HepG2 (cell line): ENCODE data around the gene CD300LB. TPM values are rescaled to one million over a fixed set of nuclear protein-coding genes. Genes with fewer than 3 reads are reported as not detected.

Experiments used
- ATAC-seq: fragments of 200-7000 bp; cut with Tn5 transposase; 3 replicates; pipeline ENCODE4 v1.9.1; 2020; ENCODE audit warnings: mild to moderate bottlenecking, moderate library complexity
- BruUV-seq: library from RNA; stranded (reverse); fragments of 400-500 nt; replicated peaks from 2 replicates; lab custom pipeline; 2021; lab: Mats Ljungman, UMichigan
- CTCF ChIA-PET: fragments of 300-600 bp; formaldehyde crosslinking; extraction: SDS; loops from one replicate; lab custom pipeline; 2021; ENCODE audit warnings: low total read pairs, inconsistent platforms, low intra/inter-chr PET ratio; lab: Yijun Ruan, JAX
- POLR2A ChIA-PET: fragments of 350-600 bp; sonication (Branson Sonifier 250); formaldehyde crosslinking; loops from one replicate; lab custom pipeline; 2020; ENCODE audit warnings: antibody characterized with exemption, inconsistent platforms; lab: Yijun Ruan, JAX
- DNase-seq: peaks from one replicate; pipeline ENCODE4 v3.0.0-alpha.2; 2015; ENCODE audit warnings: low spot score
- FAIRE-seq: peaks from 3 replicates; lab custom pipeline; 2011; peaks lifted over from hg19 to GRCh38; lab: Jason Lieb, UNC
- H2AFZ ChIP-seq: one replicate; pipeline ENCODE4 v1.6.1; 2011; ENCODE audit warnings: low read length, inconsistent platforms
- H3K27ac ChIP-seq: fragments of 300-600 bp; 3 replicates; pipeline ENCODE4 v1.8.0; 2011; ENCODE audit warnings: mixed run types, mild to moderate bottlenecking, mixed read lengths, low read length, inconsistent platforms; ENCODE audit not compliant: insufficient read depth; ENCODE audit errors: extremely low read length
- H3K27me3 ChIP-seq, 2 experiments: fragments of 200-600 bp in 1 of 2; 2 replicates in 1 of 2; 3 replicates in 1 of 2; pipeline versions ENCODE4 v1.6.0 to v1.8.0; 2011; ENCODE audit warnings: low read length in 2 of 2, mild to moderate bottlenecking in 2 of 2, moderate library complexity in 2 of 2, inconsistent platforms in 1 of 2; ENCODE audit not compliant: insufficient read depth in 2 of 2, control insufficient read depth in 1 of 2
- H3K36me3 ChIP-seq, 2 experiments: fragments of 200-600 bp in 1 of 2; replicated peaks in 1 of 2; 2 replicates in 1 of 2; 3 replicates in 1 of 2; pipeline versions ENCODE4 v1.5.1 to v1.8.0; 2011; ENCODE audit warnings: low read length in 2 of 2, inconsistent platforms in 1 of 2; ENCODE audit not compliant: insufficient read depth in 2 of 2, control insufficient read depth in 1 of 2
- H3K4me1 ChIP-seq: 2 replicates; pipeline ENCODE4 v1.5.1; 2012; ENCODE audit warnings: low read length, inconsistent platforms; ENCODE audit not compliant: insufficient read depth
- H3K4me2 ChIP-seq: 2 replicates; pipeline ENCODE4 v1.6.0; 2011; ENCODE audit warnings: low read depth, low read length, inconsistent platforms
- H3K4me3 ChIP-seq, 3 experiments: fragments of 200-600 bp in 1 of 3; sonication (generic), shearing (Covaris generic) in 1 of 3; replicated peaks in 1 of 3; 2 replicates each; pipeline ENCODE4 v1.5.1; 2011 to 2016; ENCODE audit warnings: low read length in 3 of 3, inconsistent platforms in 2 of 3, low read depth in 2 of 3, mild to moderate bottlenecking in 2 of 3, control low read depth in 1 of 3, mixed read lengths in 1 of 3; ENCODE audit not compliant: insufficient read depth in 1 of 3
- H3K79me2 ChIP-seq: one replicate; pipeline ENCODE4 v1.6.1; 2011; ENCODE audit warnings: low read length, inconsistent platforms; ENCODE audit not compliant: insufficient read depth
- H3K9ac ChIP-seq: 2 replicates; pipeline ENCODE4 v1.6.0; 2011; ENCODE audit warnings: mild to moderate bottlenecking, low read depth, low read length, inconsistent platforms; ENCODE audit not compliant: insufficient read depth
- H3K9me3 ChIP-seq: 2 replicates; pipeline ENCODE4 v1.5.1; 2012; ENCODE audit warnings: mild to moderate bottlenecking, low read length
- H4K20me1 ChIP-seq: 2 replicates; pipeline ENCODE4 v1.6.0; 2011; ENCODE audit warnings: inconsistent platforms, mild to moderate bottlenecking, low read length, moderate library complexity; ENCODE audit not compliant: insufficient read depth
- BCL6 ChIP-seq: IDR thresholded peaks from 2 replicates; pipeline ENCODE4 v1.6.1; 2016; ENCODE audit warnings: missing genetic modification reagents, missing compliant biosample characterization
- JARID2 ChIP-seq: sonication (generic); formaldehyde crosslinking; IDR thresholded peaks from 2 replicates; pipeline ENCODE4 v1.8.1; 2023; ENCODE audit warnings: missing genetic modification reagents, inconsistent platforms; ENCODE audit not compliant: insufficient replicate concordance
- MAF1 ChIP-seq: sonication (generic); formaldehyde crosslinking; IDR thresholded peaks from 2 replicates; pipeline ENCODE4 v1.5.0; 2020; ENCODE audit warnings: missing genetic modification reagents, borderline replicate concordance
- RELA ChIP-seq: sonication (generic); formaldehyde crosslinking; IDR thresholded peaks from 2 replicates; pipeline ENCODE4 v1.4.0; 2020; ENCODE audit warnings: missing genetic modification reagents
- SOX13 ChIP-seq, 3 experiments: fragments of 450-650 bp in 1 of 3; sonication (generic) in 1 of 3; formaldehyde crosslinking in 1 of 3; IDR thresholded peaks in 2 of 3; conservative IDR thresholded peaks in 1 of 3; 2 replicates each; pipeline versions ENCODE4 v1.5.0 to v1.6.1; 2016 to 2020; ENCODE audit warnings: antibody characterized with exemption in 1 of 3, mild to moderate bottlenecking in 1 of 3, missing compliant biosample characterization in 1 of 3, missing genetic modification reagents in 1 of 3, moderate library complexity in 1 of 3
- ZNF331 ChIP-seq: sonication (generic); formaldehyde crosslinking; IDR thresholded peaks from 2 replicates; pipeline ENCODE4 v1.4.0; 2020; ENCODE audit warnings: missing genetic modification reagents
- ZNF441 ChIP-seq: sonication (generic); formaldehyde crosslinking; IDR thresholded peaks from 2 replicates; pipeline ENCODE4 v1.7.0; 2021; ENCODE audit warnings: missing genetic modification reagents, borderline replicate concordance
- WGBS: methylation state at CpG from one replicate; pipeline ENCODE4 v1.1.6; 2017; ENCODE audit warnings: low lambda C conversion rate; 5-methylcytosine and 5-hydroxymethylcytosine counted together
- in situ Hi-C: cut with HindIII; loops from 2 replicates; pipeline ENCODE4 v1.10.0; 2017; ENCODE audit warnings: low pct_unique_long_range_greater_than_20kb; ENCODE audit not compliant: extremely low pct_ligation_motif_present
- intact Hi-C: fragments of 100-400 bp; cut with micrococcal nuclease; formaldehyde crosslinking; loops from one replicate; pipeline ENCODE4 v1.10.0; 2022; ENCODE audit not compliant: unreplicated experiment
- polyA plus RNA-seq, 8 experiments: library from polyadenylated mRNA; depleted of rRNA in 3 of 8; stranded (reverse) in 7 of 8; unstranded in 1 of 8; fragments of >200 nt; fragmentation: Illumina TruSeq in 4 of 8; extraction: Trizol in 4 of 8; gene quantifications; 2 replicates each; pipeline versions ENCODE4 v1.2.1 to v1.2.3, GENCODE V29; 2011 to 2016; ENCODE audit warnings: low read depth in 4 of 8, missing spikeins in 1 of 8, mixed read lengths in 1 of 8; ENCODE audit not compliant: insufficient read depth in 1 of 8
- total RNA-seq, 5 experiments: library from RNA; depleted of rRNA; stranded (reverse); fragments of >200 nt; fragmentation: Illumina TruSeq; extraction: Trizol; gene quantifications; 2 replicates each; pipeline ENCODE4 v1.2.3, GENCODE V29; 2016; ENCODE audit warnings: low read depth in 1 of 5
- TF ChIP-seq, protein P1 (sequence below): sonication (generic); formaldehyde crosslinking; IDR thresholded peaks from 2 replicates; pipeline ENCODE4 v1.5.1; 2020; ENCODE audit warnings: missing genetic modification reagents, mild to moderate bottlenecking, borderline replicate concordance

Gene CD300LB
- total and polyA plus RNA-seq, 2 of the 13 experiments (the other 11 are each of a cell fraction or from before 2014, with no cell fraction given): not detected

DNA sequence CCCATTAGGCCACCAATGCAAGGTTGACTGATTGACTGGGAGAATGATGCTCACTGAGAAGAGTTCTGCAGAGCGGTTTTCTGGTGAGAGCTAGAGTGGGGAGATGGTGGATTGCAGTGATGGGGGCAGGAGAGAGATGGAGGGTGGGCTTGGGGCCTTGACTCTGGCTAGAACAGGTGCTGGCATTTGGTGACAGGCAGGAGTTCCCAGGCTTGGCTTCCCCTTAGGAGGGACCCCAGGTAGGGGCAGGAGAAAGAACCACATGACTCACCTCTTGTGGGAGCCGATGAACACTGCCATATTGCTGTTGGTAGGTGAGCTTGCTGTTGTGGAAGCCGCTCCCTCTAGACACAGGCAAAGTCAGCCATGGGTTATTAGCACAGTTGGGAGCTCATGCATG, 8.0 kb downstream of the CD300LB start:
- Histone ChIP-seq H3K4me3 (no peak overlapping the region), H2AFZ (no peak overlapping the region), H4K20me1 (no peaks in the 10 kb centered on the region), H3K9ac (no peak overlapping the region), H3K4me1 (peaks cover 11% of the 10 kb centered on the region; the same call in 1 of the 2 replicates), H3K36me3 (no peaks in the 10 kb centered on the region), H3K27ac (no peak overlapping the region), H3K9me3 (0 out of 2 replicates have a peak, but pooled peaks cover 2% of the 10 kb centered on the region), H3K27me3 (peaks cover 3 to 77% of the 10 kb centered on the region in 2 experiments; a peak in 4 of 5 replicates), H3K4me2 (no peak overlapping the region), H3K79me2 (no peaks in the 10 kb centered on the region)
- CTCF ChIA-PET: no interaction called here
- FAIRE-seq (no peak), ATAC-seq (no peak), DNase-seq (no peak)
- POLR2A ChIA-PET: no interaction called here
- TF ChIP-seq RELA: no peak
- peak; percentile 69 for TF ChIP-seq ZNF331 (CRISPR knock-in tag)
- in situ Hi-C loops (no loop called here), intact Hi-C loops (no loop called here)
- 4% methylated on average over 3 of the region's 3 CpGs for WGBS
- BruUV-seq: no TSS peak

DNA sequence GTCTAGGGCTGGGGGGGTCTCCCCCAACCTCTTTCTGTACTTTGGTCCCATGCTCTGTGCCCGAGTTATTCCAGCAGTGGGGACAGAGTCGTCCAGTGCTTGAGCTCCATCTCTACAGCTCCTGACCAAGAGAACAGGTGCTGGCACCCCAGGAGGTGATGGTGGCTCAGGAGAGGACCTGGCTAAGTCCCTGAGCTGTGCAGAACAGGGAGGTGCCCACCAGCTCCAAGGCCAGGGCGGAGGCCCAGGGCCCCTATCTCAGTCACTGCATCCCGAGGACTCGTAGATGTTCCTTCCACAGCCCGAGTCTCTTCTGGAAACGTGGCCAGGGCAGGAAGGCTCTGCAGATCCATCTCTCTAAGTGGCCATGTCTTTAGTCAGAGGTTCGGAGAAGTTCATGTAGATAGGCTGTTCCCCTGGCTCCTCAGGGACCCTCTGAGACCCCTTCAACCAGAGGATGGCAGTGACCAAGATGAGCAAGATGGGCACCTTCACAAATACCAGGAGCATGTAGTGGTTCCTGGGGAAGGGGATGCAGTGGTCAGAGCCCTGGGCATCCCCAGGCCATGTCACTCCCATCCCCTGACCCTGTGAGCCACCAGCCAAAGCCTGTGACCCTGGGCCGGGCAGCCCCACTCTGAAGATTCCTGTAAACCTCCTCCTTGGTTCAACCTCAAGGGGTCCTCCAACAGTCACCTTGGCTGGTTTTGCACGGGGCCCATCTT, 8.7 kb downstream of the CD300LB start:
- DNase-seq: no peak
- Histone ChIP-seq H3K9me3 (0 out of 2 replicates have a peak, but pooled peaks cover 4% of the 10 kb centered on the region), H3K4me2 (no peak overlapping the region), H3K36me3 (no peaks in the 10 kb centered on the region), H3K4me3 (no peak overlapping the region), H3K27ac (no peak overlapping the region), H3K4me1 (peaks cover 11% of the 10 kb centered on the region; the same call in 1 of the 2 replicates), H4K20me1 (no peaks in the 10 kb centered on the region), H3K27me3 (peaks cover 2 to 73% of the 10 kb centered on the region in 2 experiments; a peak in 4 of 5 replicates), H2AFZ (no peak overlapping the region), H3K79me2 (no peaks in the 10 kb centered on the region), H3K9ac (no peak overlapping the region)
- BruUV-seq: no TSS peak
- WGBS: 12% methylated on average over 8 of the region's 10 CpGs
- in situ Hi-C loops: no loop called here
- TF ChIP-seq MAF1 (CRISPR knock-in tag) (no peak), JARID2 (CRISPR knock-in tag) (no peak), BCL6 (CRISPR knock-in tag) (no peak), ZNF441 (CRISPR knock-in tag) (no peak), SOX13 (IDR thresholded peaks at IDR 0.05) (no peak), SOX13 (CRISPR knock-in tag; conservative IDR thresholded peaks at IDR 0.05 in 1 of 2, IDR thresholded peaks at IDR 0.05 in 1 of 2) (no peak)
- TF ChIP-seq, protein P1, sequence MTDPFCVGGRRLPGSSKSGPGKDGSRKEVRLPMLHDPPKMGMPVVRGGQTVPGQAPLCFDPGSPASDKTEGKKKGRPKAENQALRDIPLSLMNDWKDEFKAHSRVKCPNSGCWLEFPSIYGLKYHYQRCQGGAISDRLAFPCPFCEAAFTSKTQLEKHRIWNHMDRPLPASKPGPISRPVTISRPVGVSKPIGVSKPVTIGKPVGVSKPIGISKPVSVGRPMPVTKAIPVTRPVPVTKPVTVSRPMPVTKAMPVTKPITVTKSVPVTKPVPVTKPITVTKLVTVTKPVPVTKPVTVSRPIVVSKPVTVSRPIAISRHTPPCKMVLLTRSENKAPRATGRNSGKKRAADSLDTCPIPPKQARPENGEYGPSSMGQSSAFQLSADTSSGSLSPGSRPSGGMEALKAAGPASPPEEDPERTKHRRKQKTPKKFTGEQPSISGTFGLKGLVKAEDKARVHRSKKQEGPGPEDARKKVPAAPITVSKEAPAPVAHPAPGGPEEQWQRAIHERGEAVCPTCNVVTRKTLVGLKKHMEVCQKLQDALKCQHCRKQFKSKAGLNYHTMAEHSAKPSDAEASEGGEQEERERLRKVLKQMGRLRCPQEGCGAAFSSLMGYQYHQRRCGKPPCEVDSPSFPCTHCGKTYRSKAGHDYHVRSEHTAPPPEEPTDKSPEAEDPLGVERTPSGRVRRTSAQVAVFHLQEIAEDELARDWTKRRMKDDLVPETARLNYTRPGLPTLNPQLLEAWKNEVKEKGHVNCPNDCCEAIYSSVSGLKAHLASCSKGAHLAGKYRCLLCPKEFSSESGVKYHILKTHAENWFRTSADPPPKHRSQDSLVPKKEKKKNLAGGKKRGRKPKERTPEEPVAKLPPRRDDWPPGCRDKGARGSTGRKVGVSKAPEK (CRISPR knock-in tag): no peak
- no peak; the same call in 2 of the 3 replicates for ATAC-seq
- CTCF ChIA-PET: no interaction called here
- intact Hi-C loops: no loop called here
- no peak for FAIRE-seq
- POLR2A ChIA-PET: no interaction called here
